ENCODE data around the gene ZNF365. TPM values are rescaled to one million over a fixed set of nuclear protein-coding genes. Genes with fewer than 3 reads are reported as not detected.

Gene ZNF365
- total RNA-seq, 4 donors from 2014 or later, result 0.27 to 0.83 TPM; not detected in 2

DNA sequence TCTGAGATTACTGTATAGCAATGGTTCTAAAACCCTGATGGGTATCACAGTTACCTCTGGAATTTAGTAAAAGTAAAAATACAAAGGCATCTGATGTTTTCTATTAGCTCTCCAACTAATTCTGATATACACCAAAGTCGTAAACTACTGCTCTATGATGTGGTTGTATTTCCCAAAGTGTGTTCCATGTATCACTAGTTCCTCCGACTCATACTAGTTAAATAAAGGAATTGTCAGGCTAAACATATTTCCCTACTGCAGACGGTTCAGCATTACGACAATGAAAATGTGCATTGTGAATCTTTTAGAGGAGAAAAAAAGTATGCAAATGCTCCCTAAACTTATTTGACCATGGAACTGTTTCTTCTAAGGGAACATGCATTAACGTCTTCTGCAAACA is 38.9 kb downstream of the ZNF365 start:
- H3K9me3 ChIP-seq, result no peaks in the 10 kb centered on the region
- no peaks in the 10 kb centered on the region for H3K36me3 ChIP-seq
- no peak for DNase-seq
- TF ChIP-seq, protein P1, sequence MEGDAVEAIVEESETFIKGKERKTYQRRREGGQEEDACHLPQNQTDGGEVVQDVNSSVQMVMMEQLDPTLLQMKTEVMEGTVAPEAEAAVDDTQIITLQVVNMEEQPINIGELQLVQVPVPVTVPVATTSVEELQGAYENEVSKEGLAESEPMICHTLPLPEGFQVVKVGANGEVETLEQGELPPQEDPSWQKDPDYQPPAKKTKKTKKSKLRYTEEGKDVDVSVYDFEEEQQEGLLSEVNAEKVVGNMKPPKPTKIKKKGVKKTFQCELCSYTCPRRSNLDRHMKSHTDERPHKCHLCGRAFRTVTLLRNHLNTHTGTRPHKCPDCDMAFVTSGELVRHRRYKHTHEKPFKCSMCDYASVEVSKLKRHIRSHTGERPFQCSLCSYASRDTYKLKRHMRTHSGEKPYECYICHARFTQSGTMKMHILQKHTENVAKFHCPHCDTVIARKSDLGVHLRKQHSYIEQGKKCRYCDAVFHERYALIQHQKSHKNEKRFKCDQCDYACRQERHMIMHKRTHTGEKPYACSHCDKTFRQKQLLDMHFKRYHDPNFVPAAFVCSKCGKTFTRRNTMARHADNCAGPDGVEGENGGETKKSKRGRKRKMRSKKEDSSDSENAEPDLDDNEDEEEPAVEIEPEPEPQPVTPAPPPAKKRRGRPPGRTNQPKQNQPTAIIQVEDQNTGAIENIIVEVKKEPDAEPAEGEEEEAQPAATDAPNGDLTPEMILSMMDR (IDR thresholded peaks at IDR 0.05), result no peak
- no peak for TF ChIP-seq POLR2A (IDR thresholded peaks at IDR 0.05)
- no peak overlapping the region for H3K4me3 ChIP-seq
- no peaks in the 10 kb centered on the region for H3K27me3 ChIP-seq
- no peaks in the 10 kb centered on the region for H3K4me1 ChIP-seq
- no peak overlapping the region for H3K27ac ChIP-seq

DNA sequence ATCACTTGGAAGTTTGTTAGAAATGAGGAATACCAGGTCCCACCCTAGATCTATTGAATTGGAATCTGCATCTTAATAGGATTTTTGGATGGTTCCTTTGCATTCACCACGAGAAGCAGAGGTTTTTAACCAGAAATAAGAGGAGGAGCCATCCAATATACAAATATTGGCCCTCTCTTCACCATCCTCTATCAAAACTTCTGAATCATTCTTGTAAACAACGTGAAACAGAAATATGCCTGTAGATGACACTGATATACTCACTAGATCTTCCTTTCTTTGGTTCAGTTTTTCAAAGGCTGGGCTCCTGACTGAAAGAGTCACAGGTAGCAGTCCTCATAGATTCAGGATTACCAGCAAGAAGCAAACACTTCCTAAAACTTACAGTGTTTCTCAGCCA is 39.5 kb downstream of the ZNF365 start:
- TF ChIP-seq POLR2A (IDR thresholded peaks at IDR 0.05), result no peak
- TF ChIP-seq, protein P1 (IDR thresholded peaks at IDR 0.05), result no peak
- Histone ChIP-seq H3K4me3 (no peak overlapping the region), H3K4me1 (no peaks in the 10 kb centered on the region), H3K27me3 (no peaks in the 10 kb centered on the region), H3K27ac (no peak overlapping the region), H3K36me3 (no peaks in the 10 kb centered on the region), H3K9me3 (no peaks in the 10 kb centered on the region)
- DNase-seq, result no peak

DNA sequence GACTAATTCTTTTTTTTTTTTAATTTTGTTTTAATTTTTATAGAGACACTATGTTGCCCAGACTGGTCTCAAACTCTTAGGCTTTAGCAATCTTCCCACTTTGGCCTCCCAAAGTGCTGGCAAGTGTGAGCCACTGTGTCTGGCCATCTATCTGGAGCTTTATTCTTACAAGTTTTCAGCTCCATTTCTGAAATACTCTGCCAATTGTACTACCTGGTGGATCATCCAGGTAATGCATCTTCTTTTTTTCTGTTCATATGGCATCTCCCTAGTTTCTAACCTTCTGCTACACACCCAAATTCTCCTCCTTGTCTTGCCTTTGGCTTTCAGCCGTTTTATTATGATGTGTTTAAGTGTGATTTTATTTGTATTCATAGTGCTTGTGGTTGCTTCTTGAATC is 40.2 kb downstream of the ZNF365 start:
- Histone ChIP-seq H3K4me3 (no peak overlapping the region), H3K27ac (no peak overlapping the region), H3K4me1 (no peaks in the 10 kb centered on the region), H3K9me3 (no peaks in the 10 kb centered on the region), H3K36me3 (no peaks in the 10 kb centered on the region), H3K27me3 (no peaks in the 10 kb centered on the region)
- no peak for TF ChIP-seq POLR2A (IDR thresholded peaks at IDR 0.05)
- TF ChIP-seq, protein P1 (IDR thresholded peaks at IDR 0.05), result no peak
- DNase-seq, result no peak

DNA sequence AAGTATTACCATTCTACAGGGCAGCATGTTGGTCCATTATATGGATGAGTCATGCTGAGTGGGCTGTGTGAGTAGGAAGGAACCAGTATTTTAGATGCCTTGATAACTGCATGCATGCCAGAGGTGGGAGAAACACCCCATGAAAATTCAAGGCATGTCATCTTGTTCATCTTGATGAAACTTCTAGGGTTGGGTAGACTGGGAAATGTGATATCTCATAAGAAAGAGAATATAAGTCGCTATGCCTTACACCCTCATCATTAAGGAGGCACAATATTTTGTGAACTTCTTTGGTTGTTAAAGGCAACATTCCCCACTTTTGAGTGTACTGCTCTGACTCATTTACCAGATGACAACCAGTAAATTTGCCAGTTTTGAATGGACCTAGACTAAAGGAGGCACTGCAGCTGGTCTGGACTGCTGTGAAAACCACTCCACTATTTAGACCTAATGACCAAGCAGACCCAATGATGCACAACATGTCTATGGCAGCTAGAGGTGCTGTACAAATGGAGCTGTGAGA is 48.0 kb downstream of the ZNF365 start:
- no peak overlapping the region for H3K4me3 ChIP-seq
- no peaks in the 10 kb centered on the region for H3K4me1 ChIP-seq
- DNase-seq, result no peak
- no peak for TF ChIP-seq POLR2A (IDR thresholded peaks at IDR 0.05)
- no peaks in the 10 kb centered on the region for H3K9me3 ChIP-seq
- H3K27me3 ChIP-seq, result no peaks in the 10 kb centered on the region
- no peaks in the 10 kb centered on the region for H3K36me3 ChIP-seq
- no peak overlapping the region for H3K27ac ChIP-seq

DNA sequence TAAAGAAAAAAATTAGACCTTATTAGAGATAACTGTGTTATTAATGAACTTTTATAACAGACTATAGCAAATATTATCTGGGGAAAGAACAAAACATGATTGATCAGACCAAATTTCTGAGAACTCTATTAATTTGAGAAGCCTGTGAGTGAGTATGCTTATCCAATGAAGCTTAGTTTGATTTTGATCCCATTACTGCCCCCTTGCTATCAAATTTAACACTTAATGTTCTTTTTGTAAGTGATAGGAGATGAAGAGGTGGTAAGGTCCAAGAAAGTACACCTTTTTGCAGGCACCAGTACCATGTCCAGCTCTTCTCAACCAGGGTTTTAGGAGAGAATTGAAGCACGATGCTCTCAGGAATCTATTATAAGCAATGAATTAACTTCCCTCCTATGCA is 49.9 kb downstream of the ZNF365 start:
- H3K36me3 ChIP-seq, result no peaks in the 10 kb centered on the region
- no peak overlapping the region for H3K27ac ChIP-seq
- H3K4me3 ChIP-seq, result no peak overlapping the region
- H3K9me3 ChIP-seq, result no peaks in the 10 kb centered on the region
- no peaks in the 10 kb centered on the region for H3K27me3 ChIP-seq
- DNase-seq, result no peak
- no peak for TF ChIP-seq POLR2A (IDR thresholded peaks at IDR 0.05)
- TF ChIP-seq, protein P1 (IDR thresholded peaks at IDR 0.05), result no peak
- no peaks in the 10 kb centered on the region for H3K4me1 ChIP-seq

DNA sequence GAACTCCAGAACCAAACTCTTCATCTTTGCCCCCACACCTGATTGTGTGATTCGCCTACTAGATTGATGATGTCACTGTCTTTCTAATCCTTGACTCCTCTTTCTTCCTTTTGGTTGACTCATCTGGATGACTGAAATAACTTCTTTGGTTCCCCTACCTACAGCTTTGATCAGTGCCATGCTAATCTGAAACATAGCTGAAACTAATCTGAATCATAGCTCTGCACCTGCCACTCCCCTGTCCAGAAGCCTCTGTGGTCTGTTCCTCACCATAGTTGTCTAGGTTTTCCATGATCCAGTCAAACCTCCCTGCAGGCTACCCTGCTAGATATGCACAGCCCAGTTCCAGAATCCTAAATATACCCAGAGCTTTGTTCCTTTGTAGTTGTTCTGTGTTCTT is 51.9 kb downstream of the ZNF365 start:
- TF ChIP-seq POLR2A (IDR thresholded peaks at IDR 0.05), result no peak
- TF ChIP-seq, protein P1 (IDR thresholded peaks at IDR 0.05), result no peak
- Histone ChIP-seq H3K27ac (no peak overlapping the region), H3K9me3 (no peaks in the 10 kb centered on the region), H3K36me3 (no peaks in the 10 kb centered on the region), H3K4me1 (no peaks in the 10 kb centered on the region), H3K4me3 (no peak overlapping the region), H3K27me3 (no peaks in the 10 kb centered on the region)
- DNase-seq, result no peak
